GM13977 (cell line): ENCODE data around the gene IL23A.

Source experiments
- DNase-seq: peaks from one replicate; pipeline ENCODE4 v3.0.0; 2012; ENCODE audit warnings: low spot score
- in situ Hi-C: fragments of 300-500 bp; cut with MboI; formaldehyde crosslinking; loops from one replicate; pipeline ENCODE4 v1.12.0; 2022; ENCODE audit warnings: low sequenced_read_pairs, low pct_unique_long_range_greater_than_20kb, mixed read lengths, inconsistent platforms; ENCODE audit not compliant: unreplicated experiment
- TF ChIP-seq, protein P1 (sequence below): IDR thresholded peaks from 2 replicates; pipeline ENCODE4 v1.5.1; 2012; ENCODE audit warnings: mild to moderate bottlenecking, control low read depth; ENCODE audit not compliant: insufficient read depth; ENCODE audit errors: extremely low read depth, missing control alignments

IL23A gene

DNA sequence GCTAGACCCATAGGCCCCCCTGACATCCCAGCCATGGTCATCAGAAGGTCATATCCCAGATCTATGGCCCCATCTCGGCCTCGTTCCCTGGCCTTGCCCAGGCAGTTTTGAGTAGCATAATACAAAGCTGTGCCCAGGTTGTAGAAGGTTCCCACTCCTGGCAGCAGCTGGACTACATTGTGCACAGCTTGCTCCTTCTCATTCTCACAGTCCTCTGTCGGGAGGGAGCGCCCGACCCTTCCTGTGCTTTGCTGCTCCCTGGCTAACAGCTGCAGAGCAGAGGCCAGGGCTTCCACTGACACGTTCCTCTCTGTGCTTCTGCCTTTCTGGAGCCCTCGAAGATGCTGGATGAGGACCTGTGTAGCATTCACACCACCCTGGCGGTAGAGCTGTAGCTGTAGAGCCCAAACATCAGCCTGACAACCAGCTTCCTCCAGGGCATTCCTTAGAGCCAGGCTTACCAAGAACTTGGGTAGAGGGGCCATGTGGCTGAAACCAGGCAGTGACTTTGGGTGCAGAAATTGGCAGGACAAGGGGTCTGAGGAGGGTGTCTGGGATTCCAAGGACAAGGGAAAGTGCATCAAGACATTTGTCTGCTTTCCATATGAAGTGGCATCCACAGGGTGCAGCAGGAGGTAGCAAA lies 22.9 kb downstream of the IL23A start:
- TF ChIP-seq, protein P1, sequence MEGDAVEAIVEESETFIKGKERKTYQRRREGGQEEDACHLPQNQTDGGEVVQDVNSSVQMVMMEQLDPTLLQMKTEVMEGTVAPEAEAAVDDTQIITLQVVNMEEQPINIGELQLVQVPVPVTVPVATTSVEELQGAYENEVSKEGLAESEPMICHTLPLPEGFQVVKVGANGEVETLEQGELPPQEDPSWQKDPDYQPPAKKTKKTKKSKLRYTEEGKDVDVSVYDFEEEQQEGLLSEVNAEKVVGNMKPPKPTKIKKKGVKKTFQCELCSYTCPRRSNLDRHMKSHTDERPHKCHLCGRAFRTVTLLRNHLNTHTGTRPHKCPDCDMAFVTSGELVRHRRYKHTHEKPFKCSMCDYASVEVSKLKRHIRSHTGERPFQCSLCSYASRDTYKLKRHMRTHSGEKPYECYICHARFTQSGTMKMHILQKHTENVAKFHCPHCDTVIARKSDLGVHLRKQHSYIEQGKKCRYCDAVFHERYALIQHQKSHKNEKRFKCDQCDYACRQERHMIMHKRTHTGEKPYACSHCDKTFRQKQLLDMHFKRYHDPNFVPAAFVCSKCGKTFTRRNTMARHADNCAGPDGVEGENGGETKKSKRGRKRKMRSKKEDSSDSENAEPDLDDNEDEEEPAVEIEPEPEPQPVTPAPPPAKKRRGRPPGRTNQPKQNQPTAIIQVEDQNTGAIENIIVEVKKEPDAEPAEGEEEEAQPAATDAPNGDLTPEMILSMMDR = no peak
- DNase-seq = no peak
- in situ Hi-C loops = no loop called here

DNA sequence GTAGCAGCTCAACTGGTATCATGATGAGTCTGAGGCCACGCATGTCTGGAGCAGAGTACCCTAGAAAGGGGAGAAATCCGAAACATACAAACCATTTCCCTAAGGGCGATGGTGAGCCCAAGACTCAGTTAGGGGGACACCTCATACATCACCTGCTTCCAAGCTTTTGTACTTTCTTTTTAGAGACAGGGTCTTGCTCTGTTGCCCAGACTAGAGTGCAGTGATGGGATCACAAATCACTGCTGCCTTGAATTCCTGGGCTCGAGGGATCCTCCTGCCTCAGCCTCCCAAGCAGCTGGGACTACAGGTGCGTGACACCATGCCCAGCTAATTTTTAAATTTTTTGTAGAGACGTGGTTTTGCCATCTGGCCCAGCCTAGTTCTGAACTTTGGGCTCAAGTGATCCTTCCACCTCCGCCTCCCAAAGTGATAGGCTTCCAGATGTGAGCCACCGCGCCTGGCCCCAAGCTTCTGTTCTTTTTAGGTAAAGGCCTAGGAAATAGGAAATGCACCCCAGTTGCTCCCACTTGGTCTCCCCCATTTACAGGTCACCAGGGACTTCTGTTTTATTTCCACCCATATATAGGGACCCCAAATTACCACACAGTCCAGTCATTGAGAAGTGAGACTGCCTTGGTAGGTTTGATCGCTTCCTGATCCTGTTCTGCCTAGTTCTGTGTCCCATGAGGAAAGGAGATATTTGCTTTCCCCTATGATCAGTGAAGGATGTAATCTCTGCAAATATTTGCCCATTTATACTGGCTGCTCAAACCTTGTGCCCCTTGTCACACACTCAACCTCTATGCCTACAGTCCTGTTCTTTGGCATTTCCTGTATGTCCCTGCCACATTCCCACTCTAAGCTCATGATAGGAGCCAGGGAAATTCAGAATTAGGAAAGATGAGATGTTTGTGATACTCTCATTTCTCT lies 23.7 kb downstream of the IL23A start, which contains the start of gene APOF:
Gene APOF, minus strand, starts transcription at position 728 of the 930 bp plus-strand sequence. Its CDS starts 112 bp downstream, at position 616.
- TF ChIP-seq, protein P1 = no peak

GRCh38 chr12:56366948-56367347 lies 28.3 kb downstream of the IL23A start:
- DNase-seq = no peak
- TF ChIP-seq, protein P1 = no peak
- in situ Hi-C loops = no loop called here

More for the DNA sequence above, 23.7 kb downstream of the IL23A start, which contains the start of gene APOF:
- in situ Hi-C loops = no loop called here
- DNase-seq = no peak

GRCh38 chr12:56373515-56373914 lies 34.8 kb downstream of the IL23A start:
- in situ Hi-C loops = no loop called here
- TF ChIP-seq, protein P1 = no peak
- no peak for DNase-seq

GRCh38 chr12:56374726-56375597 lies 36.3 kb downstream of the IL23A start:
- TF ChIP-seq, protein P1 = no peak
- in situ Hi-C loops = no loop called here

More at GRCh38 chr12:56374726-56375597, 36.3 kb downstream of the IL23A start:
- DNase-seq = no peak
